Ishikawa (cell line): ENCODE measurements around the gene SLC9A7.

Experiments
- CEBPB ChIP-seq: IDR thresholded peaks from 2 replicates; pipeline ENCODE4 v1.6.1; 2012
- CREB1 ChIP-seq: IDR thresholded peaks from 2 replicates; pipeline ENCODE4 v1.6.1; 2012; ENCODE audit warnings: low read depth
- EGR1 ChIP-seq: IDR thresholded peaks from 2 replicates; pipeline ENCODE4 v1.6.1; 2012
- EP300 ChIP-seq: IDR thresholded peaks from 2 replicates; pipeline ENCODE4 v1.6.1; 2012; ENCODE audit warnings: borderline replicate concordance
- FOXM1 ChIP-seq: IDR thresholded peaks from 2 replicates; pipeline ENCODE4 v1.6.1; 2012; ENCODE audit warnings: low read depth, borderline replicate concordance
- NFIC ChIP-seq: IDR thresholded peaks from 2 replicates; pipeline ENCODE4 v1.6.1; 2012
- RAD21 ChIP-seq: IDR thresholded peaks from 2 replicates; pipeline ENCODE4 v1.6.1; 2012; ENCODE audit warnings: low read depth
- TAF1 ChIP-seq: IDR thresholded peaks from 2 replicates; pipeline ENCODE4 v1.6.1; 2012; ENCODE audit warnings: low read depth, mild to moderate bottlenecking
- TCF12 ChIP-seq: IDR thresholded peaks from 2 replicates; pipeline ENCODE4 v1.6.1; 2012; ENCODE audit warnings: low read depth
- TEAD4 ChIP-seq: IDR thresholded peaks from 2 replicates; pipeline ENCODE4 v1.6.1; 2012
- YY1 ChIP-seq: IDR thresholded peaks from 2 replicates; pipeline ENCODE4 v1.6.1; 2012; ENCODE audit warnings: low read depth
- ZBTB7A ChIP-seq: IDR thresholded peaks from 2 replicates; pipeline ENCODE4 v1.6.1; 2012; ENCODE audit warnings: low read depth
- TF ChIP-seq, protein P1 (sequence below): IDR thresholded peaks from 2 replicates; pipeline ENCODE4 v1.6.1; 2012
- TF ChIP-seq, protein P2 (sequence below): IDR thresholded peaks from 2 replicates; pipeline ENCODE4 v1.6.1; 2012; ENCODE audit warnings: low read depth, mild to moderate bottlenecking
- TF ChIP-seq, protein P3 (sequence below): IDR thresholded peaks from 2 replicates; pipeline ENCODE4 v1.6.1; 2012

Gene SLC9A7

DNA sequence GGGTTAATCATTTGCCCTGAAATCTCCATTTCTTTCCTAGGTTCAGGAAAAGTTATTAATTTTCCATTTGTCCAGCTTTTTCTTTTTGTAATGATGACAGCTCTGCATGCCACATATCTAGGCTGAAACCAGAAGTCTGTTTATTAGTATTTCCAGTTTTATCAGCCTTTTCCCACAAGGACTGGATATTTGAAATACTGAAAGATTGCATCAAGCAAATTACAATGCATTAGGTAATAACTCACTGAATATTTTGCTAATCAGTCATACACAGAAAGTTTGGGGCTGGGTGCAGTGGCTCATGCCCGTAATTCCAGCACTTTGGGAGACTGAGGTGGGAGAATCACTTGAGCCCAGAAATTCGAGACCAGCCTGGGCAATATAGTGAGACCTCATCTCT is 21.5 kb downstream of the SLC9A7 start:
- TF ChIP-seq CEBPB (no peak), ZBTB7A (no peak), CREB1 (no peak), TEAD4 (no peak), RAD21 (no peak), TCF12 (no peak), TAF1 (no peak), FOXM1 (no peak), EGR1 (no peak), EP300 (no peak), NFIC (no peak), YY1 (no peak)
- TF ChIP-seq, protein P1, sequence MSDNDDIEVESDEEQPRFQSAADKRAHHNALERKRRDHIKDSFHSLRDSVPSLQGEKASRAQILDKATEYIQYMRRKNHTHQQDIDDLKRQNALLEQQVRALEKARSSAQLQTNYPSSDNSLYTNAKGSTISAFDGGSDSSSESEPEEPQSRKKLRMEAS: no peak
- TF ChIP-seq, protein P2, sequence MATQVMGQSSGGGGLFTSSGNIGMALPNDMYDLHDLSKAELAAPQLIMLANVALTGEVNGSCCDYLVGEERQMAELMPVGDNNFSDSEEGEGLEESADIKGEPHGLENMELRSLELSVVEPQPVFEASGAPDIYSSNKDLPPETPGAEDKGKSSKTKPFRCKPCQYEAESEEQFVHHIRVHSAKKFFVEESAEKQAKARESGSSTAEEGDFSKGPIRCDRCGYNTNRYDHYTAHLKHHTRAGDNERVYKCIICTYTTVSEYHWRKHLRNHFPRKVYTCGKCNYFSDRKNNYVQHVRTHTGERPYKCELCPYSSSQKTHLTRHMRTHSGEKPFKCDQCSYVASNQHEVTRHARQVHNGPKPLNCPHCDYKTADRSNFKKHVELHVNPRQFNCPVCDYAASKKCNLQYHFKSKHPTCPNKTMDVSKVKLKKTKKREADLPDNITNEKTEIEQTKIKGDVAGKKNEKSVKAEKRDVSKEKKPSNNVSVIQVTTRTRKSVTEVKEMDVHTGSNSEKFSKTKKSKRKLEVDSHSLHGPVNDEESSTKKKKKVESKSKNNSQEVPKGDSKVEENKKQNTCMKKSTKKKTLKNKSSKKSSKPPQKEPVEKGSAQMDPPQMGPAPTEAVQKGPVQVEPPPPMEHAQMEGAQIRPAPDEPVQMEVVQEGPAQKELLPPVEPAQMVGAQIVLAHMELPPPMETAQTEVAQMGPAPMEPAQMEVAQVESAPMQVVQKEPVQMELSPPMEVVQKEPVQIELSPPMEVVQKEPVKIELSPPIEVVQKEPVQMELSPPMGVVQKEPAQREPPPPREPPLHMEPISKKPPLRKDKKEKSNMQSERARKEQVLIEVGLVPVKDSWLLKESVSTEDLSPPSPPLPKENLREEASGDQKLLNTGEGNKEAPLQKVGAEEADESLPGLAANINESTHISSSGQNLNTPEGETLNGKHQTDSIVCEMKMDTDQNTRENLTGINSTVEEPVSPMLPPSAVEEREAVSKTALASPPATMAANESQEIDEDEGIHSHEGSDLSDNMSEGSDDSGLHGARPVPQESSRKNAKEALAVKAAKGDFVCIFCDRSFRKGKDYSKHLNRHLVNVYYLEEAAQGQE: no peak
- TF ChIP-seq, protein P3, sequence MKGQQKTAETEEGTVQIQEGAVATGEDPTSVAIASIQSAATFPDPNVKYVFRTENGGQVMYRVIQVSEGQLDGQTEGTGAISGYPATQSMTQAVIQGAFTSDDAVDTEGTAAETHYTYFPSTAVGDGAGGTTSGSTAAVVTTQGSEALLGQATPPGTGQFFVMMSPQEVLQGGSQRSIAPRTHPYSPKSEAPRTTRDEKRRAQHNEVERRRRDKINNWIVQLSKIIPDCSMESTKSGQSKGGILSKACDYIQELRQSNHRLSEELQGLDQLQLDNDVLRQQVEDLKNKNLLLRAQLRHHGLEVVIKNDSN: no peak

DNA sequence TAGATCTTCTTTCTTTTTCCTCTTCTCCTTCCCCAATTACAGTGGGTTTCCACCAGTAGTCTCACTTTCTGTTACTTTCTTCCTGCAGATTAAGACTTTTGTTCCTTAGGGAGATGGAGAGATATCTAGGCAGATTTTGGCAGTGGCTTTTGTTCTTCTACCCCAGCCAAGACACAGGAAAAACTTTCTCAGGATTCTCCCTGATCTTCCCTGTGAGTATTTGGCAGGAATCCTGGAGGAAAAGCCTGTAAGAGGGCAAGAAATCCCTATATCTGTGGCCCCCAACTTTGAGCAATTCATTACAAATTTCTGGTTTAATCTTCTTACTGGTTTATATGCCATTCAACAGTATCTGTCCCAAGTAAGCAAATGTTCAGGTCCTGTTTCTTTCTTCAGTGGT is 21.9 kb downstream of the SLC9A7 start:
- no peak for TF ChIP-seq YY1
- TF ChIP-seq FOXM1: no peak
- no peak for TF ChIP-seq TCF12
- TF ChIP-seq RAD21: no peak
- TF ChIP-seq NFIC: no peak
- TF ChIP-seq TAF1: no peak
- no peak for TF ChIP-seq EGR1
- no peak for TF ChIP-seq ZBTB7A
- TF ChIP-seq CEBPB: no peak
- TF ChIP-seq EP300: no peak
- TF ChIP-seq, protein P3: no peak
- TF ChIP-seq, protein P1: no peak
- no peak for TF ChIP-seq CREB1
- TF ChIP-seq, protein P2: no peak
- no peak for TF ChIP-seq TEAD4

DNA sequence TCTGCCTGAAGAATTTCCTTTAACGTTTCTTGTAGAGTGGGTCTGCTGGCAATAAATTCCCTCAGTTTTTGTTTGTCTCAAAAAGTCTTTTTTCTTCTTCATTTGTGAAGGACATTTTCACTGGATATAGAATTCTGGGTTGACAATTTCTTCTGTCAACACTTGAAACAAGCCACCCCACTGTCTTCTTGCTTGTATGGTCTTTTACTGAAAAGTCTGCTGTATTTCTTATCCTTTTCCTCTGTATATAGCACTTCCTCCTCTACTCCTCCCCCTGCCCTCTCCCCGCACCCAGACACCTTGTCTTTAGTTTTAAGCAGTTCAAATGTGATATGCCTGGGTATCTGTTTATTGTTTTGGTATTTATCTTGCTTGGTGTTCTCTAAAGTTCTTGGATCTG is 23.3 kb downstream of the SLC9A7 start:
- TF ChIP-seq TAF1: no peak
- TF ChIP-seq CEBPB: no peak
- TF ChIP-seq FOXM1: no peak
- no peak for TF ChIP-seq RAD21
- TF ChIP-seq, protein P1: no peak
- TF ChIP-seq NFIC: no peak
- no peak for TF ChIP-seq TEAD4
- TF ChIP-seq EP300: no peak
- TF ChIP-seq EGR1: no peak
- TF ChIP-seq, protein P2: no peak
- no peak for TF ChIP-seq CREB1
- TF ChIP-seq ZBTB7A: no peak
- TF ChIP-seq, protein P3: no peak
- TF ChIP-seq TCF12: no peak
- TF ChIP-seq YY1: no peak

DNA sequence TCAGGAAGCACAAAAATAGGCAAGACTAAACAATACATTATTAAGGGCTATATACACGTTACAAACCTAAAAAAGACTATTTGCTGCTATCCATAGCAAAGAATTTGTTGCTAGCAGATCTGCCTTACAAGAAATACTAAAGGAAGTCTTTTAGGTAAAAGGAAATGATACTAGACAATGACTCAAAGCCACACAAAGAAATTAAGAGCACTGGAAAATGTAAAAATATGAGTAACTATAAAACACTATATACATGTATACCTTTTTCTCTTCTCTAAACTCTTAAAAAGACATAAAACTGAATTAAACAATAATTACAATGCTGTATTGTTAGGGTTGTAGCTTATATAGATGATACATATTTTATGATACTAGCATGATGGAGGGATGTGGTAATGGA is 25.7 kb downstream of the SLC9A7 start:
- TF ChIP-seq, protein P1: no peak
- no peak for TF ChIP-seq RAD21
- no peak for TF ChIP-seq TAF1
